K562 (cell line): ENCODE data around the gene SRP9. TPM values are rescaled to one million over a fixed set of nuclear protein-coding genes. Genes with fewer than 3 reads are reported as not detected.
A peak's percentile ranks its signal among the peaks of the same experiment; 100 is the strongest.

ENCODE experiments used
- AFF1 ChIP-seq, 2 experiments: fragments of 450-650 bp; IDR thresholded peaks; 2 replicates each; pipeline ENCODE4 v1.6.1; 2018; ENCODE audit warnings: mild to moderate bottlenecking in 2 of 2, low read depth in 1 of 2; ENCODE audit not compliant: partially characterized antibody in 2 of 2
- CBFB ChIP-seq: sonication (generic); formaldehyde crosslinking; IDR thresholded peaks from 2 replicates; pipeline ENCODE4 v1.4.0; 2020; ENCODE audit warnings: mild to moderate bottlenecking, missing genetic modification reagents
- ETV6 ChIP-seq, 3 experiments: fragments of 150-350 bp in 1 of 3; sonication (generic) in 1 of 3; formaldehyde crosslinking in 1 of 3; IDR thresholded peaks; 2 replicates each; pipeline versions ENCODE4 v1.6.1 to v1.8.0; 2014 to 2022; ENCODE audit warnings: borderline replicate concordance in 2 of 3, low read depth in 2 of 3, antibody characterized with exemption in 1 of 3, low read length in 1 of 3, mild to moderate bottlenecking in 1 of 3, missing genetic modification reagents in 1 of 3
- HDAC2 ChIP-seq: fragments of 450-650 bp; IDR thresholded peaks from 2 replicates; pipeline ENCODE4 v1.6.1; 2016; ENCODE audit warnings: mild to moderate bottlenecking
- MNT ChIP-seq, 2 experiments: fragments of 450-650 bp; conservative IDR thresholded peaks; 2 replicates each; pipeline ENCODE4 v1.6.1; 2017; ENCODE audit warnings: mild to moderate bottlenecking in 2 of 2, moderate library complexity in 2 of 2
- RB1 ChIP-seq: fragments of 450-650 bp; IDR thresholded peaks from 2 replicates; pipeline ENCODE4 v1.6.1; 2017; ENCODE audit warnings: low read depth, mild to moderate bottlenecking
- THAP7 ChIP-seq: fragments of 250-450 bp; sonication (Bioruptor Pico); IDR thresholded peaks from 2 replicates; pipeline ENCODE4 v1.5.0; 2021
- polyA plus RNA-seq, 8 experiments: library from polyadenylated mRNA; depleted of rRNA in 4 of 8; stranded (reverse) in 5 of 8; unstranded in 3 of 8; fragments of >200 nt; fragmentation: Nextera tagmentation in 2 of 8; fragmentation: Illumina TruSeq in 1 of 8; extraction: Ambion mirVana in 2 of 8; extraction: Trizol in 1 of 8; gene quantifications; 2 replicates each; pipeline versions ENCODE4 v1.2.1 to v1.2.3, GENCODE V29; 2011 to 2014; ENCODE audit warnings: inconsistent platforms in 1 of 8, missing spikeins in 1 of 8
- total RNA-seq, 7 experiments: library from RNA; depleted of rRNA in 6 of 7; stranded (reverse); fragments of >200 nt in 6 of 7; fragmentation: Illumina TruSeq in 2 of 7; extraction: Trizol in 2 of 7; gene quantifications; 2 replicates each; pipeline versions ENCODE4 v1.2.1 to v1.2.3, GENCODE V29; 2011 to 2021; ENCODE audit warnings: low replicate concordance in 1 of 7
- TF ChIP-seq, protein P1 (sequence below): fragments of 450-650 bp; IDR thresholded peaks from 2 replicates; pipeline ENCODE4 v1.6.1; 2016; ENCODE audit warnings: low read depth

The SRP9 gene
- total and polyA plus RNA-seq, 9 of the 15 experiments (the other 6 are each of a cell fraction or from before 2014, with no cell fraction given), result 273 to 1,892 (median 668) TPM

GRCh38 chr1:225809842-225810578 is 32.4 kb downstream of the SRP9 start, which contains the start of gene EPHX1 (continued):
- TF ChIP-seq MNT (conservative IDR thresholded peaks at IDR 0.05) (0 out of 4 replicates have a peak, but pooled peaks of 1 of the 2 experiments have one; percentile 38), AFF1 (IDR thresholded peaks at IDR 0.05; ENCODE audit: low read depth in 1 of 2, partially characterized antibody in 2 of 2) (peak in 1 of 2 experiments; percentile 59), RB1 (peak; percentile 74), ETV6 (IDR thresholded peaks at IDR 0.05; ENCODE audit: borderline replicate concordance in 1 of 2, low read depth in 2 of 2, low read length in 1 of 2) (no peak), ETV6 (CRISPR knock-in tag; IDR thresholded peaks at IDR 0.05; ENCODE audit: borderline replicate concordance) (no peak), CBFB (no peak), HDAC2 (peak; percentile 6; the same call in 1 of the 2 replicates), THAP7 (CRISPR knock-in tag) (0 out of 2 replicates have a peak, but pooled peaks have one; percentile 34)
- TF ChIP-seq, protein P1, sequence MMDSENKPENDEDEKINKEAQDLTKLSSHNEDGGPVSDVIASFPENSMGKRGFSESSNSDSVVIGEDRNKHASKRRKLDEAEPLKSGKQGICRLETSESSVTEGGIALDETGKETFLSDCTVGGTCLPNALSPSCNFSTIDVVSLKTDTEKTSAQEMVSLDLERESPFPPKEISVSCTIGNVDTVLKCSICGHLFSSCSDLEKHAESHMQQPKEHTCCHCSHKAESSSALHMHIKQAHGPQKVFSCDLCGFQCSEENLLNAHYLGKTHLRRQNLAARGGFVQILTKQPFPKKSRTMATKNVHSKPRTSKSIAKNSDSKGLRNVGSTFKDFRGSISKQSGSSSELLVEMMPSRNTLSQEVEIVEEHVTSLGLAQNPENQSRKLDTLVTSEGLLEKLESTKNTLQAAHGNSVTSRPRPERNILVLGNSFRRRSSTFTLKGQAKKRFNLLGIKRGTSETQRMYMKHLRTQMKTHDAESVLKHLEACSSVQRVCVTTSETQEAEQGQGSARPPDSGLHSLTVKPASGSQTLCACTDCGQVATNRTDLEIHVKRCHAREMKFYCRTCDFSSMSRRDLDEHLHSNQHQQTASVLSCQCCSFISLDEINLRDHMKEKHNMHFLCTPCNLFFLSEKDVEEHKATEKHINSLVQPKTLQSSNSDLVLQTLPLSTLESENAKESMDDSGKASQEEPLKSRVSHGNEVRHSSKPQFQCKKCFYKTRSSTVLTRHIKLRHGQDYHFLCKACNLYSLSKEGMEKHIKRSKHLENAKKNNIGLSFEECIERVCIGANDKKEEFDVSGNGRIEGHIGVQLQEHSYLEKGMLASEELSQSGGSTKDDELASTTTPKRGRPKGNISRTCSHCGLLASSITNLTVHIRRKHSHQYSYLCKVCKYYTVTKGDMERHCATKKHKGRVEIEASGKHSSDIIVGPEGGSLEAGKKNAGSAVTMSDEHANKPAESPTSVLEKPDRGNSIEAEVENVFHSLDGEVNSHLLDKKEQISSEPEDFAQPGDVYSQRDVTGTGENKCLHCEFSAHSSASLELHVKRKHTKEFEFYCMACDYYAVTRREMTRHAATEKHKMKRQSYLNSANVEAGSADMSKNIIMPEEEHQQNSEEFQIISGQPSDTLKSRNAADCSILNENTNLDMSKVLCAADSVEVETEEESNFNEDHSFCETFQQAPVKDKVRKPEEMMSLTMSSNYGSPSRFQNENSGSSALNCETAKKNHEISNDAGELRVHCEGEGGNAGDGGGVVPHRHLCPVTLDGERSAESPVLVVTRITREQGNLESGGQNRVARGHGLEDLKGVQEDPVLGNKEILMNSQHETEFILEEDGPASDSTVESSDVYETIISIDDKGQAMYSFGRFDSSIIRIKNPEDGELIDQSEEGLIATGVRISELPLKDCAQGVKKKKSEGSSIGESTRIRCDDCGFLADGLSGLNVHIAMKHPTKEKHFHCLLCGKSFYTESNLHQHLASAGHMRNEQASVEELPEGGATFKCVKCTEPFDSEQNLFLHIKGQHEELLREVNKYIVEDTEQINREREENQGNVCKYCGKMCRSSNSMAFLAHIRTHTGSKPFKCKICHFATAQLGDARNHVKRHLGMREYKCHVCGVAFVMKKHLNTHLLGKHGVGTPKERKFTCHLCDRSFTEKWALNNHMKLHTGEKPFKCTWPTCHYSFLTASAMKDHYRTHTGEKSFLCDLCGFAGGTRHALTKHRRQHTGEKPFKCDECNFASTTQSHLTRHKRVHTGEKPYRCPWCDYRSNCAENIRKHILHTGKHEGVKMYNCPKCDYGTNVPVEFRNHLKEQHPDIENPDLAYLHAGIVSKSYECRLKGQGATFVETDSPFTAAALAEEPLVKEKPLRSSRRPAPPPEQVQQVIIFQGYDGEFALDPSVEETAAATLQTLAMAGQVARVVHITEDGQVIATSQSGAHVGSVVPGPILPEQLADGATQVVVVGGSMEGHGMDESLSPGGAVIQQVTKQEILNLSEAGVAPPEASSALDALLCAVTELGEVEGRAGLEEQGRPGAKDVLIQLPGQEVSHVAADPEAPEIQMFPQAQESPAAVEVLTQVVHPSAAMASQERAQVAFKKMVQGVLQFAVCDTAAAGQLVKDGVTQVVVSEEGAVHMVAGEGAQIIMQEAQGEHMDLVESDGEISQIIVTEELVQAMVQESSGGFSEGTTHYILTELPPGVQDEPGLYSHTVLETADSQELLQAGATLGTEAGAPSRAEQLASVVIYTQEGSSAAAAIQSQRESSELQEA, result no peak
